Peyer's patch (tissue), 4 donors: Measurements from ENCODE around the gene MICALL1.

ENCODE experiments used
- CTCF ChIP-seq, 6 experiments: fragments of 450-650 bp in 4 of 6; fragments of 200-600 bp in 2 of 6; sonication (generic) in 1 of 6; IDR thresholded peaks; one replicate each; pipeline ENCODE4 v1.5.1; 2017 to 2019; ENCODE audit warnings: antibody characterized with exemption in 6 of 6, mild to moderate bottlenecking in 3 of 6, moderate library complexity in 1 of 6
- POLR2A ChIP-seq, 2 donors: fragments of 450-650 bp; IDR thresholded peaks; one replicate each; pipeline ENCODE4 v1.5.1; 2017; ENCODE audit warnings: antibody characterized with exemption in 2 of 2, mild to moderate bottlenecking in 2 of 2, moderate library complexity in 2 of 2

GRCh38 chr22:37986371-37986770 is 80.3 kb downstream of the MICALL1 start:
- TF ChIP-seq CTCF (IDR thresholded peaks at IDR 0.05) (no peak), POLR2A (IDR thresholded peaks at IDR 0.05) (no peak)
